GM23338 (cell line): Measurements from ENCODE around the gene ZNF335. TPM values are rescaled to one million over a fixed set of nuclear protein-coding genes. Genes with fewer than 3 reads are reported as not detected.

Experiments
- ATAC-seq: fragments of 200-7000 bp; cut with Tn5 transposase; 3 replicates; pipeline ENCODE4 v1.9.1; 2020
- DNase-seq: peaks from one replicate; pipeline ENCODE4 v3.0.0-alpha.2; 2015; ENCODE audit warnings: low spot score
- H2AFZ ChIP-seq: fragments of 200-600 bp; sonication (generic); 2 replicates; pipeline ENCODE4 v1.8.0; 2016; ENCODE audit warnings: antibody characterized with exemption, mild to moderate bottlenecking, moderate library complexity
- H3F3A ChIP-seq: fragments of 200-600 bp; sonication (generic); replicated peaks from 2 replicates; pipeline ENCODE4 v1.8.0; 2017; ENCODE audit warnings: antibody characterized with exemption, mixed run types, low read depth
- H3K27ac ChIP-seq: fragments of 200-600 bp; sonication (generic); 2 replicates; pipeline ENCODE4 v1.6.1; 2016; ENCODE audit warnings: low read depth
- H3K27me3 ChIP-seq: fragments of 200-600 bp; sonication (generic); 2 replicates; pipeline ENCODE4 v1.8.0; 2016; ENCODE audit warnings: mild to moderate bottlenecking, mixed run types, moderate library complexity; ENCODE audit not compliant: insufficient read depth
- H3K36me3 ChIP-seq: fragments of 200-600 bp; sonication (generic); 2 replicates; pipeline ENCODE4 v1.8.0; 2016; ENCODE audit warnings: mild to moderate bottlenecking; ENCODE audit not compliant: insufficient read depth
- H3K4me1 ChIP-seq: fragments of 200-600 bp; sonication (generic); 2 replicates; pipeline ENCODE4 v1.8.0; 2016; ENCODE audit warnings: mild to moderate bottlenecking, moderate library complexity; ENCODE audit not compliant: insufficient read depth
- H3K4me2 ChIP-seq: fragments of 200-600 bp; sonication (generic); 2 replicates; pipeline ENCODE4 v1.7.1; 2017; ENCODE audit warnings: mixed run types
- H3K4me3 ChIP-seq: fragments of 200-600 bp; sonication (generic); 2 replicates; pipeline ENCODE4 v1.6.1; 2016; ENCODE audit warnings: mixed run types
- H3K79me2 ChIP-seq: fragments of 200-600 bp; sonication (generic); replicated peaks from 2 replicates; pipeline ENCODE4 v1.8.0; 2017; ENCODE audit warnings: mild to moderate bottlenecking; ENCODE audit not compliant: insufficient read depth
- H3K9me2 ChIP-seq: fragments of 200-600 bp; sonication (generic); 2 replicates; pipeline ENCODE4 v1.8.0; 2017; ENCODE audit not compliant: insufficient read depth
- H4K20me1 ChIP-seq: fragments of 200-600 bp; sonication (generic); replicated peaks from 2 replicates; pipeline ENCODE4 v1.8.0; 2017; ENCODE audit warnings: mild to moderate bottlenecking; ENCODE audit not compliant: insufficient read depth
- H3K27ac Mint-ChIP-seq: 2 replicates; pipeline ENCODE4 v1.8.0; 2020; ENCODE audit warnings: inconsistent platforms, mild to moderate bottlenecking, moderate library complexity, mixed read lengths
- H3K27me3 Mint-ChIP-seq: 3 replicates; pipeline ENCODE4 v1.8.0; 2022; ENCODE audit warnings: low read depth, mild to moderate bottlenecking, moderate library complexity, mixed read lengths, inconsistent platforms; ENCODE audit not compliant: insufficient read depth, poor library complexity
- H3K36me3 Mint-ChIP-seq: 3 replicates; pipeline ENCODE4 v1.8.0; 2021; ENCODE audit warnings: low read depth, mild to moderate bottlenecking, inconsistent platforms, moderate library complexity, mixed read lengths
- H3K4me1 Mint-ChIP-seq: 3 replicates; pipeline ENCODE4 v1.8.0; 2020; ENCODE audit warnings: mild to moderate bottlenecking, inconsistent platforms, mixed read lengths
- H3K4me3 Mint-ChIP-seq: 3 replicates; pipeline ENCODE4 v1.8.0; 2021; ENCODE audit warnings: moderate library complexity, mild to moderate bottlenecking, inconsistent platforms, mixed read lengths
- H3K9me3 Mint-ChIP-seq: 3 replicates; pipeline ENCODE4 v1.8.0; 2020; ENCODE audit warnings: moderate library complexity, mild to moderate bottlenecking, inconsistent platforms, mixed read lengths
- CREB1 ChIP-seq: fragments of 250-450 bp; sonication (Bioruptor Pico); IDR thresholded peaks from 2 replicates; pipeline ENCODE4 v1.5.0; 2020; ENCODE audit warnings: low read depth, mild to moderate bottlenecking, moderate library complexity
- CTCF ChIP-seq, 2 experiments: fragments of 200-600 bp in 1 of 2; sonication (generic) in 1 of 2; conservative IDR thresholded peaks; 2 replicates each; pipeline versions ENCODE4 v1.5.1 to v1.6.1; 2016 to 2017; ENCODE audit warnings: antibody characterized with exemption in 2 of 2, low read depth in 2 of 2, mild to moderate bottlenecking in 2 of 2, moderate library complexity in 1 of 2
- ETS1 ChIP-seq: IDR thresholded peaks from 2 replicates; pipeline ENCODE4 v1.6.1; 2016; ENCODE audit warnings: antibody characterized with exemption
- EZH2 ChIP-seq: fragments of 200-600 bp; sonication (generic); IDR thresholded peaks from one replicate; pipeline ENCODE4 v1.8.0; 2017; ENCODE audit warnings: antibody characterized with exemption, mild to moderate bottlenecking, low read depth; ENCODE audit not compliant: unreplicated experiment
- EZH2phosphoT487 ChIP-seq: fragments of 200-600 bp; sonication (generic); IDR thresholded peaks from one replicate; pipeline ENCODE4 v1.8.1; 2018; ENCODE audit warnings: antibody characterized with exemption; ENCODE audit not compliant: unreplicated experiment
- JUNB ChIP-seq: IDR thresholded peaks from one replicate; pipeline ENCODE4 v1.6.1; 2016; ENCODE audit warnings: antibody characterized with exemption; ENCODE audit not compliant: unreplicated experiment
- NANOG ChIP-seq: IDR thresholded peaks from 2 replicates; pipeline ENCODE4 v1.6.1; 2016; ENCODE audit warnings: antibody characterized with exemption, borderline replicate concordance
- POLR2AphosphoS5 ChIP-seq: IDR thresholded peaks from 2 replicates; pipeline ENCODE4 v1.6.1; 2016; ENCODE audit warnings: antibody characterized with exemption, low read depth
- STAT1 ChIP-seq: IDR thresholded peaks from one replicate; pipeline ENCODE4 v1.6.1; 2016; ENCODE audit warnings: antibody characterized with exemption; ENCODE audit not compliant: unreplicated experiment
- ZNF114 ChIP-seq: fragments of 250-450 bp; sonication (Bioruptor Pico); IDR thresholded peaks from 2 replicates; pipeline ENCODE4 v1.5.0; 2020; ENCODE audit warnings: mild to moderate bottlenecking, moderate library complexity
- ZNF331 ChIP-seq: fragments of 250-450 bp; sonication (Bioruptor Pico); IDR thresholded peaks from 2 replicates; pipeline ENCODE4 v1.5.0; 2020; ENCODE audit warnings: low read depth, mild to moderate bottlenecking, moderate library complexity
- polyA plus RNA-seq: library from polyadenylated mRNA; unstranded; fragments of >200 nt; fragmentation: Nextera tagmentation; extraction: Ambion mirVana; gene quantifications from 2 replicates; pipeline ENCODE4 v1.2.1, GENCODE V29; 2016
- total RNA-seq: library from RNA; depleted of rRNA; stranded (reverse); fragments of >200 nt; shearing (Covaris generic); gene quantifications from 2 replicates; pipeline ENCODE4 v1.2.3, GENCODE V29; 2014
- TF ChIP-seq, protein P1 (sequence below): fragments of 250-450 bp; sonication (Bioruptor Pico); IDR thresholded peaks from 2 replicates; pipeline ENCODE4 v1.5.0; 2020; ENCODE audit warnings: mild to moderate bottlenecking, moderate library complexity
- TF ChIP-seq, protein P2 (sequence below): IDR thresholded peaks from one replicate; pipeline ENCODE4 v1.6.1; 2018; ENCODE audit warnings: antibody characterized with exemption; ENCODE audit not compliant: unreplicated experiment

The ZNF335 gene
- total and polyA plus RNA-seq, 2 experiments from 2014 or later: 7.4 to 24.2 TPM

DNA sequence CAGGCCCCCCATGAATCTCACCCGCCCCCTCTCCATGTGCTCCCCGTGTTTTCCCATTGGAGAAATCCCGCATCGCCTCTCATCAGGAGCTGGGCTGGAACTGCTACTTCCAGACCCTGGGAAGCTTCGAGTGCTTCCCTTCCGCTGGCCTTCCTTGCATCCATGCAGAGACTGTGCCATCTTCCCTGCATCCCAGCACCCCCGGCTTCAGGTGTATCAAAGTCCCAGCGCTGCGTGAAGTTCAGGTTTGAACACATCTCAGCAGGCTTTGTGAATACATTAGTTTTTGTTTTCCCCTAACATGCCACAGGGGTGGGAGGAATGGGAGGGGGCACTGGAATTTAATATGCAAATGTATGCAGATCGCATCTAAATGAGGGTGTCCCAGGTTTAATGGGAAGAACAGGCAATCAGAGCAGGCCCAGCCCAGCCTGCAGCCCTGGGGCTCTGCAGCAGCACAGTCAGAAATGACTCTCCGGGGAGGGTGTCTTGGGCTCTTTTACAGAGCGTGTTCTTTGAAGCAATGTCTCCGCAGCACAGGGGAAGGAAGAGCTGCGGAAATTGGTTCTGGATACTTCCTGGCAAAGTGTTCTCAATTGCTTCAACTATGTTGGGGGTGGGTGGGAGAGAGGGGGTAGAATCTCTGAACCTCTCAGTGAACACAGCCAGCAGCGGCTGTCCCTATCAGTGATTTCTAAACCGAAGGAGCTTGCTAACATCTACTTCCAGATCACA is 28.4 kb upstream of the ZNF335 start:
- Histone ChIP-seq H3K79me2 (no peaks in the 10 kb centered on the region), H3K4me1 (peaks cover 46% of the 10 kb centered on the region), H3K36me3 (no peaks in the 10 kb centered on the region), H3K4me2 (peak overlapping the region; percentile 60; the same call in 1 of the 2 replicates), H4K20me1 (no peaks in the 10 kb centered on the region), H2AFZ (peak overlapping the region; percentile 93), H3K9me2 (no peaks in the 10 kb centered on the region), H3K27me3 (no peaks in the 10 kb centered on the region), H3K4me3 (no peak overlapping the region; the same call in 1 of the 2 replicates), H3K27ac (peak overlapping the region; percentile 82; the same call in 1 of the 2 replicates), H3F3A (peaks cover 13% of the 10 kb centered on the region)
- no peaks in the 10 kb centered on the region; the same call in 2 of the 3 replicates for H3K9me3 Mint-ChIP-seq
- H3K4me1 Mint-ChIP-seq: peaks cover 45% of the 10 kb centered on the region
- ATAC-seq (peak; percentile 79), DNase-seq (peak; percentile 61)
- TF ChIP-seq, protein P1, sequence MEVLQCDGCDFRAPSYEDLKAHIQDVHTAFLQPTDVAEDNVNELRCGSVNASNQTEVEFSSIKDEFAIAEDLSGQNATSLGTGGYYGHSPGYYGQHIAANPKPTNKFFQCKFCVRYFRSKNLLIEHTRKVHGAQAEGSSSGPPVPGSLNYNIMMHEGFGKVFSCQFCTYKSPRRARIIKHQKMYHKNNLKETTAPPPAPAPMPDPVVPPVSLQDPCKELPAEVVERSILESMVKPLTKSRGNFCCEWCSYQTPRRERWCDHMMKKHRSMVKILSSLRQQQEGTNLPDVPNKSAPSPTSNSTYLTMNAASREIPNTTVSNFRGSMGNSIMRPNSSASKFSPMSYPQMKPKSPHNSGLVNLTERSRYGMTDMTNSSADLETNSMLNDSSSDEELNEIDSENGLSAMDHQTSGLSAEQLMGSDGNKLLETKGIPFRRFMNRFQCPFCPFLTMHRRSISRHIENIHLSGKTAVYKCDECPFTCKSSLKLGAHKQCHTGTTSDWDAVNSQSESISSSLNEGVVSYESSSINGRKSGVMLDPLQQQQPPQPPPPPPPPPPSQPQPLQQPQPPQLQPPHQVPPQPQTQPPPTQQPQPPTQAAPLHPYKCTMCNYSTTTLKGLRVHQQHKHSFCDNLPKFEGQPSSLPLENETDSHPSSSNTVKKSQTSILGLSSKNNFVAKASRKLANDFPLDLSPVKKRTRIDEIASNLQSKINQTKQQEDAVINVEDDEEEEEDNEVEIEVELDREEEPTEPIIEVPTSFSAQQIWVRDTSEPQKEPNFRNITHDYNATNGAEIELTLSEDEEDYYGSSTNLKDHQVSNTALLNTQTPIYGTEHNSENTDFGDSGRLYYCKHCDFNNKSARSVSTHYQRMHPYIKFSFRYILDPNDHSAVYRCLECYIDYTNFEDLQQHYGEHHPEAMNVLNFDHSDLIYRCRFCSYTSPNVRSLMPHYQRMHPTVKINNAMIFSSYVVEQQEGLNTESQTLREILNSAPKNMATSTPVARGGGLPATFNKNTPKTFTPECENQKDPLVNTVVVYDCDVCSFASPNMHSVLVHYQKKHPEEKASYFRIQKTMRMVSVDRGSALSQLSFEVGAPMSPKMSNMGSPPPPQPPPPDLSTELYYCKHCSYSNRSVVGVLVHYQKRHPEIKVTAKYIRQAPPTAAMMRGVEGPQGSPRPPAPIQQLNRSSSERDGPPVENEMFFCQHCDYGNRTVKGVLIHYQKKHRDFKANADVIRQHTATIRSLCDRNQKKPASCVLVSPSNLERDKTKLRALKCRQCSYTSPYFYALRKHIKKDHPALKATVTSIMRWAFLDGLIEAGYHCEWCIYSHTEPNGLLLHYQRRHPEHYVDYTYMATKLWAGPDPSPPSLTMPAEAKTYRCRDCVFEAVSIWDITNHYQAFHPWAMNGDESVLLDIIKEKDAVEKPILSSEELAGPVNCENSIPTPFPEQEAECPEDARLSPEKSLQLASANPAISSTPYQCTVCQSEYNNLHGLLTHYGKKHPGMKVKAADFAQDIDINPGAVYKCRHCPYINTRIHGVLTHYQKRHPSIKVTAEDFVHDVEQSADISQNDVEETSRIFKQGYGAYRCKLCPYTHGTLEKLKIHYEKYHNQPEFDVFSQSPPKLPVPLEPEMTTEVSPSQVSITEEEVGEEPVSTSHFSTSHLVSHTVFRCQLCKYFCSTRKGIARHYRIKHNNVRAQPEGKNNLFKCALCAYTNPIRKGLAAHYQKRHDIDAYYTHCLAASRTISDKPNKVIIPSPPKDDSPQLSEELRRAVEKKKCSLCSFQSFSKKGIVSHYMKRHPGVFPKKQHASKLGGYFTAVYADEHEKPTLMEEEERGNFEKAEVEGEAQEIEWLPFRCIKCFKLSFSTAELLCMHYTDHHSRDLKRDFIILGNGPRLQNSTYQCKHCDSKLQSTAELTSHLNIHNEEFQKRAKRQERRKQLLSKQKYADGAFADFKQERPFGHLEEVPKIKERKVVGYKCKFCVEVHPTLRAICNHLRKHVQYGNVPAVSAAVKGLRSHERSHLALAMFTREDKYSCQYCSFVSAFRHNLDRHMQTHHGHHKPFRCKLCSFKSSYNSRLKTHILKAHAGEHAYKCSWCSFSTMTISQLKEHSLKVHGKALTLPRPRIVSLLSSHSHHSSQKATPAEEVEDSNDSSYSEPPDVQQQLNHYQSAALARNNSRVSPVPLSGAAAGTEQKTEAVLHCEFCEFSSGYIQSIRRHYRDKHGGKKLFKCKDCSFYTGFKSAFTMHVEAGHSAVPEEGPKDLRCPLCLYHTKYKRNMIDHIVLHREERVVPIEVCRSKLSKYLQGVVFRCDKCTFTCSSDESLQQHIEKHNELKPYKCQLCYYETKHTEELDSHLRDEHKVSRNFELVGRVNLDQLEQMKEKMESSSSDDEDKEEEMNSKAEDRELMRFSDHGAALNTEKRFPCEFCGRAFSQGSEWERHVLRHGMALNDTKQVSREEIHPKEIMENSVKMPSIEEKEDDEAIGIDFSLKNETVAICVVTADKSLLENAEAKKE (CRISPR knock-in tag): no peak
- TF ChIP-seq CREB1: no peak
- no peak for TF ChIP-seq ETS1
- no peak for TF ChIP-seq NANOG
- no peak for TF ChIP-seq ZNF331 (CRISPR knock-in tag)
- no peak for TF ChIP-seq STAT1
- TF ChIP-seq, protein P2, sequence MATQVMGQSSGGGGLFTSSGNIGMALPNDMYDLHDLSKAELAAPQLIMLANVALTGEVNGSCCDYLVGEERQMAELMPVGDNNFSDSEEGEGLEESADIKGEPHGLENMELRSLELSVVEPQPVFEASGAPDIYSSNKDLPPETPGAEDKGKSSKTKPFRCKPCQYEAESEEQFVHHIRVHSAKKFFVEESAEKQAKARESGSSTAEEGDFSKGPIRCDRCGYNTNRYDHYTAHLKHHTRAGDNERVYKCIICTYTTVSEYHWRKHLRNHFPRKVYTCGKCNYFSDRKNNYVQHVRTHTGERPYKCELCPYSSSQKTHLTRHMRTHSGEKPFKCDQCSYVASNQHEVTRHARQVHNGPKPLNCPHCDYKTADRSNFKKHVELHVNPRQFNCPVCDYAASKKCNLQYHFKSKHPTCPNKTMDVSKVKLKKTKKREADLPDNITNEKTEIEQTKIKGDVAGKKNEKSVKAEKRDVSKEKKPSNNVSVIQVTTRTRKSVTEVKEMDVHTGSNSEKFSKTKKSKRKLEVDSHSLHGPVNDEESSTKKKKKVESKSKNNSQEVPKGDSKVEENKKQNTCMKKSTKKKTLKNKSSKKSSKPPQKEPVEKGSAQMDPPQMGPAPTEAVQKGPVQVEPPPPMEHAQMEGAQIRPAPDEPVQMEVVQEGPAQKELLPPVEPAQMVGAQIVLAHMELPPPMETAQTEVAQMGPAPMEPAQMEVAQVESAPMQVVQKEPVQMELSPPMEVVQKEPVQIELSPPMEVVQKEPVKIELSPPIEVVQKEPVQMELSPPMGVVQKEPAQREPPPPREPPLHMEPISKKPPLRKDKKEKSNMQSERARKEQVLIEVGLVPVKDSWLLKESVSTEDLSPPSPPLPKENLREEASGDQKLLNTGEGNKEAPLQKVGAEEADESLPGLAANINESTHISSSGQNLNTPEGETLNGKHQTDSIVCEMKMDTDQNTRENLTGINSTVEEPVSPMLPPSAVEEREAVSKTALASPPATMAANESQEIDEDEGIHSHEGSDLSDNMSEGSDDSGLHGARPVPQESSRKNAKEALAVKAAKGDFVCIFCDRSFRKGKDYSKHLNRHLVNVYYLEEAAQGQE: no peak
- TF ChIP-seq EZH2phosphoT487: no peak
- no peak for TF ChIP-seq EZH2
- no peak for TF ChIP-seq CTCF (conservative IDR thresholded peaks at IDR 0.05; ENCODE audit: low read depth in 2 of 2)
- TF ChIP-seq POLR2AphosphoS5: no peak
- no peak for TF ChIP-seq JUNB
- no peak for TF ChIP-seq ZNF114 (CRISPR knock-in tag)
- no peaks in the 10 kb centered on the region for H3K36me3 Mint-ChIP-seq
- no peak overlapping the region; the same call in 1 of the 2 replicates for H3K27ac Mint-ChIP-seq
- H3K27me3 Mint-ChIP-seq: peaks cover 9% of the 10 kb centered on the region
- no peak overlapping the region for H3K4me3 Mint-ChIP-seq
